Activated CD4-positive, alpha-beta T cell treated with anti-CD3 and anti-CD28 coated beads, Interleukin-2, amount 50 U/mL, for 48 hours (primary cell): ENCODE data around the gene AP2S1.
"Not testable (repeated sequence)": the region's sequence is repeated elsewhere in the genome, so short reads cannot be mapped to it uniquely, and the experiment has no call there.

Source experiments
- DNase-seq, 2 experiments: peaks; one replicate each; pipeline ENCODE4 v3.0.0-alpha.2; 2020

The AP2S1 gene

GRCh38 chr19:46839752-46840497 is 10.7 kb downstream of the AP2S1 start:
- DNase-seq = no peak

GRCh38 chr19:46838160-46838559 is 12.5 kb downstream of the AP2S1 start:
- DNase-seq = no peak

DNA sequence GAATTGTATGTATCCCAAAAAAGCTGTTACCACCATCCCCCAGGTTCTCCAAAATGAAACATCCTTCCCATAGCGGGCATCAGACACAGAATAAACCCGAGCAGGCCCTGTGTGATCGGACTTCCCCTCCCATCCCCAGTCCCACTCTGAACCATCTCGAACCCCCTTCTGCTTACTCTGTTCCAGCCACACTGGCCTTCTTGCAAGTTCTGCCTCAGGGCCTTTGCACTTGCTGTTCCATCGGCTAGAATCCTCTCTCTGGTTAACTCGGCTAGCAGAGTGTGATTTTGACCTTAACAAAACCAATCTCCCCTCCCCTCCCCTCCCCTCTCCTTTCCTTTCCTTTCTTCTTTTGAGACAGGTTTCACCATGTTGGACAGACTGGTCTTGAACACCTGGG is 15.7 kb downstream of the AP2S1 start:
- no peak for DNase-seq

- DNase-seq = no peak
Observed at GRCh38 chr19:46834121-46834520, 16.5 kb downstream of the AP2S1 start.

DNA sequence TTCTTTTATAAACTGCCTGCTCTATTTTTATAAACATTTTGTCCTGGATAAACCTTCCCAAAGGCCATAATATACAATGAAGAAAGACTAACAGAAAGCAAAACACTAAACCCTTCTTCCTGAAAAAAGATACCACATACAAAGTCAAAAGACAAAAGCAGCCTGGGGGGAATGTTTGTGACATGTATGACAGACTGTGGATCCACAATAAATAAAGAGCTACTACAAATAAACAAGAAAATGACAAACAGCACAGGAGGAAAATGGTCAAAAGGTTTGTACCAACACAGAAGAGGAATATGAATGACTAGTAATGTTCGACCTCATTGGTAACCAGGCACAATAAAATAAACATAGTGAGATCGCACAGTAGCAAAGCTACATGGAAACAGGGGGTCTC is 19.8 kb downstream of the AP2S1 start:
- DNase-seq = no peak

DNA sequence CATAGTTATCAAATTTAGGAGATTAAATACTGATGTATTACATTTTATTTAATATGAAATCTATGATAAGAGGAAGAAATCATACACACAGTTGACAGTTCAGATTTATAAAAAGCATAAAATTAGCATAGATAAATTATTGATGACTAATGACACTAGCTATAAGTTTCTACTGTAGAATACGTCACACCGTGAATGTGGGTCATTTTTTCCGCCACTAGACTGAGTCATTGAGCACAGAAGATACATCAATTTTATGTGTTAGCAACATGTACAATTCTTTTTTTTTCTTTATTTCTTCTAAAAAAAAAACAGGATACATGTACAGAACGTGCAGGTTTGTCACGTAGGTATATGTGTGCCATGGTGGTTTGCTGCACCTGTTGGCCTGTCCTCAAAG is 22.2 kb downstream of the AP2S1 start:
- peak; percentile 60 to 72 for DNase-seq

GRCh38 chr19:46825731-46826055 is 25.0 kb downstream of the AP2S1 start:
- no peak for DNase-seq

DNA sequence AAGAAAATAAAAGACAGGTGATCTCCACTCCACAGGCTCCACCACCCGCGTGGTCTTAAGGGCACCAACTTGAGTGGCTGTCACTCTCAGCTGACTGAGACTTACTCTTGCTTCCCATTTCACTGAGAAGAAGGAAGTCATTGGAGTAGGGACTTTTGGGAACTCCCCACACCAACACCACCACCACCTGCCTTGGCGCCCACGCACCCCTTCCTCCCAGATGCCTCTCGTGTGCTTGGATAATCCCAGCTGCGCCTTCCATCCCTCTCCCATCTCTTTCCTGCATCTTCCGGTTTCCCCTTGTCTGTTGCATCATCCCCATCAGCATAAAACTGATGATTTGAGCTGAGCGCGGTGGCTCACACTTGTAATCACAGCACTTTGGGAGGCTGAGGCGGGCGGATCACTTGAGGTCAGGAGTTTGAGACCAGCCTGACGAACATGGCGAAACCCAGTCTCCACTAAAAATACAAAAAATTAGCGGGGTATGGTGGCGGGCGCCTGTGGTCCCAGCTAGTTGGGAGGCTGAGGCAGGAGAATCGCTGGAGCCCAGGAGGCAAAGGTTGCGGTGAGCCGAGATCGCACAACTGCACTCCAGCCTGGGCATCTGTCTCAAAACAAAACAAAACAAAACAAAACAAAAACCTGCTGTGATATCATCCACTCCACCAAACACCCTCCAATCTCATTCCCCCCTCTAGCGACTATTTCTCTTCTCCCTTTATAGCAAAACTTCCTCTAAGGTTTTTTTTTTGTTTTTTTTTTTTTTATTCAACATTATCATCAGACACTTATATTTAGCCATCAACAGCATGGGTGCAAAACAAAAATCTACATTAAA is 25.5 kb downstream of the AP2S1 start:
- DNase-seq = no peak

DNA sequence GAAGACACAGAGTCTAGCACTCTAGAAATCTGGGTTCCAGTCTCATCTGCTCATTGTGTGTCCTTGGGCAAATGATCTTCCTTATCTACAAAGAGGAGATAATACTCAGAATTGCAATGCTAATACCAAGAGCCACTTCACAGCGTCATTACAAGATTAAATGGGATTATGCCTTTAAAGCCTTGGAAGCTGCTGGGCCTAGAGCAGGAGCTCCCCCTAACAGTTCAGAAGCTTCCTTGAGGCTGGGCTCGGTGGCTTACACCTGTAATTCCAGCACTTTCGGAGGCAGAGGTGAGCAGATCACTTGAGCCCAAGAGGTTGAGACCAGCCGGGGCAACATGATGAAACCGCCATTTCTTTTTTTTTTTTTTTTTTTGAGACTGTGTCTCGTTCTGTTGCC is 27.6 kb downstream of the AP2S1 start:
- DNase-seq = no peak

DNA sequence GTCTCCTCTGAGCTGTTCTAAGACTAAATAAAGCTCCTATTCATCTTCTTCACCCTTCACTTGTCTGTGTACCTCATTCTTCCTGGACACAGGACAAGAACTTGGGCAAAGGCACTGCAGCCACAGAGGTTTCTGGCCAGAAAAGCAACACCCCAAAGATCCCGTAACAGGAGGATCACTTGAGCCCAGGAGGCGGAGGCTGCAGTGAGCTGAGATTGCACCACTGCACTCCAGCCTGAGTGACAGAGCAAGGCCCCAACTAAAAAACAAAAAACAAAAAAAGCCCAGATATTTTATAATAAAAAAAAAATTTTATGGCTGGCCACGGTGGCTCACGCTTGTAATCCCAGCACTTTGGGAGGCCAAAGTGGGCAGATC is 28.2 kb downstream of the AP2S1 start:
- DNase-seq = not testable (repeated sequence)

DNA sequence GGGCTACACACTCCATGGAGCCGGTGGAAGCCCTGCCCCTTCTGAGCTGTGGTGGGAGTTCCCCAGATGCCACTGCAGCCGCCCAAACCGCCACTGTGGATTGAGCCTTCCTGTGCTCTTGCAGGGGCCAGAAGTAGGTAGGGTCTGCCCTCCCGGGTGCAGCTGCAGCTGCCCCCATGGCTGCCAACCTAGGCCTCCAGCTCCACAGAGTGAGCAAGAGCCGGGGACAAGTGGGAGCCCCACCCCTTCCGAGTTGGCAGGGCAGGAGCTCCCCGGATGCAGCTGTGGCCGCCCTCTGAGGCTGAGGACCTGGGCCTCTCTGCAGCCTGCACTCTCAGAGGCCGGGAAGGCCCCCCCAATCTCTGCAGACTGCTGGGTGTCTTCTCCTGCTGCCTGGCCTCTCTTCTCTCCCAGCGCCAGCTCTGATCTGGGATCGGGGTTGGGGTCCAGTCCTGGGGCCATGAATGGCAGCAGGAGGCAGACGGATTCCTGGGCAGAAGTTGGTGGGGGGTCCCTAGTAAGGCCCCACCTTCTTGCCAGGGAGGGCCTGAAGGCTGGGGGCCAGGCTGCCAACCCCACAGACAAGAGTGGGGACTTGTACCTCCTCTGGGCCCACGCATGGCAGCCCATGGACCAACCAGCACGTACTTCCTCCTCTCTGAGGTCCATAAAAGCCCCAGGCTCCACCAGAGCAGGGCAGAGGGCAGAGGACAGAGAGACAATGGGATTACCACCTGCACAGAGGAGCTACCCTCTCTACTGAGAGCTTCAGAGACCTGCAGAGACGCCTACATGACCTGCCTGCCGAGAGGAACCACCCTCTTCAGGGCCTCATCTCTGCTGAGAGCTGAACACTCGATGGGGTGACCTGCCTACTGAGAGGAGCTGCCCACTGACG is 28.9 kb downstream of the AP2S1 start:
- DNase-seq = peak; percentile 56 to 62

- DNase-seq = peak in 1 of 2 experiments; percentile 18
Observed at GRCh38 chr19:46818812-46819211, 31.8 kb downstream of the AP2S1 start.

- no peak for DNase-seq
Observed at GRCh38 chr19:46815833-46816627, 34.6 kb downstream of the AP2S1 start.

DNA sequence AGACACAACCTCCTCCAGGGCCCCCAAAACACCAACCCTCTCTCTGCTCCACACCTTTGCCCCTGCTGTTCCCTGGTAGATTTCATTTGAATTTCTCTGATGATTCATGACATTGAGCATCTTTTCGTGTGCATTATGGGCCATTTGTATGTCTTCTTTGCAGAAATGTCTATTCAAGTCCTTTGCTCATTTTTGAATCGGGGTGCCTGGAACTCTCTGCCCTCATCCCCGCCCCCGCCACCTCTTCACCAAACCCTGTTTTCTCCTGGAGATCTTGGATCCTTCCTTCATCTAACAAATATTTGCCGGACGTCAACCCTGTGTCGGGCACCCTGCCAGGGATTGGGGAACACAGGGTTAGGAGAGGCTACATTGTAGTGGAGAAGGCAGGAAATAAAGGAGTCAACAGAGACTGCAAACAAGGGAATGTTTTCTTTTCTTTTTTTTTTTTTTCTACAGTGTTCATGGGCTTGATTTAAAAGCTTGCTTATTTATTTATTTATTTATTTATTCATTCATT is 36.7 kb downstream of the AP2S1 start:
- no peak for DNase-seq

- DNase-seq = no peak
Observed at GRCh38 chr19:46812977-46813838, 37.4 kb downstream of the AP2S1 start.

DNA sequence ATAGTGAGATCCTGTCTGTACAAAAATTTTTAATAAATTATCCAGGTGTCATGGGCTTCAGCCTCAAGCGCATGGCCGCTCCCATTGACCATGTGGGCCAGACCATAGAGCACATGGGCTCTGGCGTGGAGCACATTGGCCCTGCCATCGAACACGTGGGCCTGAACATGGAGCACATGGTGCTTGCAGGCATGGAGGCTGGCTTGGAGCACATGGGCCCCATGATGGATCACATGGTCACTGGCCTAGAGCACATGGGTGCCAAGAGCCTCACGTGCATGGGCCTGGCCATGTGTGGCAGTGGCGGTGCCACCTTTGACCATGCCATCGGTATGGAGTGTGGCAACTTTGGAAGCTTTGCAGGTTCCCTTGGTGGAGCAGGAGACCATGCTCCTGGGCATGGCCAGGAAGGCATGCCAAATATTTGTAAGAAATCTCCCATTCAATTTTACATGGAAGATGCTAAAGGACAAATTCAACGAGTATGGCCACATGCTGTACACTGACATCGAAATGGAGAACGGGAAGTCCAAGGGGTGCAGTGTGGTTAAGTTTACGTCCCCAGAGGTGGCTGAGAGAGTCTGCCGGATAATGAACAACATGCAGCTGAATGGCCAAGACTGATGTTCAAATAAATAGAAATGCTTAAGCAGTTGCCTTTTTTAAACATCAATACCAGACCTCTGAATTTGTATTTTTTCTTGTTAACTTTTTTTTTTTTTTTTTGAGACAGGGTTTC is 40.9 kb downstream of the AP2S1 start:
- DNase-seq = no peak

DNA sequence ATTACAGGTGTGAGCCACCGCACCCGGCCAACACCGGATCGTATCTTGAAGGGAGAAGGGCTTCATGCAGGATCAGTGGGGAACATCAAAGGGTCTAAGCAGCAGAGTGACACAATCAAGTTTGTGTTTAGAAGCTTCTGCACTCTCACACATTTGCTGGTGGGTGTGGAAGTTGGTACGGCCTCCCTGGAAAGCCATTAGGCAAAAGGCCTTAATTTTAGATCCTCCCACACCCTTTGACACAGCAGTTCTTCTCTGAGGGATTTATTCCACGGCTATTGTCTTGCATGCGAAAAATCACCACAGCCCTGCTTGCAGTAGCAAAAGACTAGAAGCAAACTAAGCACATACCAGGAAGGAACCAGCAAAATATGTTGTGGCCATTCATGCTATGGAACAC is 44.0 kb downstream of the AP2S1 start:
- no peak for DNase-seq

DNA sequence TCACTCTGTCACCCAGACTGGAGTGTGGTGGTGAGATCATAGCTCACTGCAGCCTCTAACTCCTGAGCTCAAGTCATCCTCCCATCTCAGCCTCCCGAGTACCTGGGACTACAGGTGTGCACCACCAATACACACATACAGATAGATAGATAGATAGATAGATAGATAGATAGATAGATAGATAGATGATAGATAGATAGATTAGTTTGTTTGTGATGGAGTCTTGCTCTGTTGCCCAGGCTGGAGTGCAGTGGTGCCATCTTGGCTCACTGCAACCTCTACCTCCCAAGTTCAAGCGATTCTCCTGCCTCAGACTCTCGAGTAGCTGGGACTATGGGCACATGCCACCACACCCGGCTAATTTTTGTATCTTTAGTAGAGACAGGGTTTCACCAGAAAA is 46.2 kb downstream of the AP2S1 start:
- not testable (repeated sequence) for DNase-seq

DNA sequence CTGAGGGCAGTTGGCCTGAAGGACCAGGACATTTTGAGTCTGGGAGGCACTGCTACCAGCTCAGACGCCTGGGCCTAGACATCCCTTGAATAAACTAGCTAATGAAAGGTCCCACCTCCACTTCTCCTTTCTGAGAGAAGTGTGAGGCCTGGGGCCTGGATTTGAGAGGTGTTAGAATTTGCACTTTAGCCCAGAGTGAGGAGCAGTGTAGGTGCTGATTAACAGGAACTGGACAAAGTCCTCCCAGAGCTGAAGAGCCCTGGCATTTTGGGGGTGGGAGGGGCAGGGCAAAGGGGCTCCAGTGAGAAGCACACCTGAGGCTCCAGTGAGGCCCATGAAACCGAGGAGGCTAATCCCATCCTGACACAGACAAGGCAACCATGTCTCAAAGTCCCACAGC is 47.1 kb downstream of the AP2S1 start:
- no peak for DNase-seq

GRCh38 chr19:46802152-46802551 is 48.5 kb downstream of the AP2S1 start:
- DNase-seq = no peak

DNA sequence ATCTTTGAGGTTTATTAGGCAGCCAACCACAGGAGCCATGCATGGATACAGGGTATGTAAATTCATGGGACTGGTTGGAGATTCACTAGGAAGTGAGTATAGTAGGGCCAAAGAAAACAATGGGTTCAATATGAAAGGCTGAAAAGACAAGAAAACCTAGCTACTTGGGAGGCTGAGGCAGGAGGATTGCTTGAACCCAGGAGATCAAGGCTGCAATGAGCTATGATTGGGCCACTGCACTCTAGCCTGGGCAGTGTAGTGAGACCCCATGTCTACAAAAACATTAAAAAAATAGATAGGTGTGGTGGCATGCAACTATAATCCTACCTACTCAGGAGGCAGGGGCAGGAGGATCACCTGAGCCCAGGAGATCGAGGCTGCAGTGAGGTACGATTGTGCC is 51.9 kb downstream of the AP2S1 start:
- no peak for DNase-seq
